ENCODE data around the gene FAR1. TPM values are rescaled to one million over a fixed set of nuclear protein-coding genes. Genes with fewer than 3 reads are reported as not detected.

The FAR1 gene
- total and polyA plus RNA-seq, 2 of the 4 experiments (the other 2 are of a cell fraction) = 35.3 to 119 TPM

- dilution Hi-C loops (cut with HindIII; ENCODE audit: low sequenced_read_pairs, unreplicated experiment) = no loop called here
These were observed 94.9 kb downstream of the FAR1 start for GRCh38 chr11:13763341-13763740.

More at GRCh38 chr11:13763341-13763740, 94.9 kb downstream of the FAR1 start:
- no peak overlapping the region for H2BK5ac ChIP-seq (ENCODE audit: low read depth, low read length, poor library complexity, severe bottlenecking)
- no peak overlapping the region for H3K18ac ChIP-seq (ENCODE audit: low read depth, low read length)
- H4K8ac ChIP-seq (ENCODE audit: low read depth in 2 of 2, low read length in 2 of 2) = no peak overlapping the region
- no peak overlapping the region for H3K14ac ChIP-seq (replicated peaks; ENCODE audit: low read depth, low read length)
- DNase-seq (no peak), ATAC-seq (ENCODE audit: low read depth) (no peak)
- in situ Hi-C loops (cut with MboI; ENCODE audit: low sequenced_read_pairs) = no loop called here
- H4K20me1 ChIP-seq (ENCODE audit: insufficient read depth, low read length) = no peaks in the 10 kb centered on the region; the same call in 1 of the 2 replicates
- ChIA-PET CTCF (no interaction called here), POLR2A (ENCODE audit: unreplicated experiment) (no interaction called here)
- H2BK15ac ChIP-seq (ENCODE audit: low read depth, low read length) = no peak overlapping the region
- H3K79me1 ChIP-seq (ENCODE audit: low read depth in 1 of 2, low read length in 2 of 2) = no peaks in the 10 kb centered on the region
- H3K27me3 ChIP-seq (ENCODE audit: control insufficient read depth, insufficient read depth, low read length) = no peaks in the 10 kb centered on the region
- H2BK120ac ChIP-seq (ENCODE audit: low read depth, low read length) = no peak overlapping the region
- H3K23ac ChIP-seq (ENCODE audit: low read depth, low read length) = no peak overlapping the region
- H2AFZ ChIP-seq (replicated peaks; ENCODE audit: low read length, poor library complexity) = no peak overlapping the region
- H2BK20ac ChIP-seq (ENCODE audit: low read depth, low read length) = no peak overlapping the region
- no peak overlapping the region for H4K91ac ChIP-seq (ENCODE audit: insufficient read depth, low read depth, low read length)
- no peak overlapping the region for H3K9ac ChIP-seq (ENCODE audit: low read depth, low read length)
- H3K36me3 ChIP-seq (ENCODE audit: control insufficient read depth, insufficient read depth, low read length) = no peaks in the 10 kb centered on the region
- intact Hi-C loops (cut with micrococcal nuclease) = no loop called here
- TF ChIP-seq RCOR1 (IDR thresholded peaks at IDR 0.05; ENCODE audit: insufficient replicate concordance, low read length) (no peak), USF2 (IDR thresholded peaks at IDR 0.05; ENCODE audit: low read depth, low read length) (no peak), CEBPB (IDR thresholded peaks at IDR 0.05; ENCODE audit: low read depth, low read length) (no peak)
- H3K4me3 ChIP-seq (ENCODE audit: insufficient read depth, low read depth, low read length) = no peak overlapping the region
- no CpG with 5 or more reads among the region's 3 CpGs for WGBS, 2 experiments (ENCODE audit: extremely low coverage in 2 of 2, insufficient read length in 1 of 2)
- H4K5ac ChIP-seq (ENCODE audit: low read depth, low read length) = no peak overlapping the region
- H3K4ac ChIP-seq (ENCODE audit: low read depth, low read length) = no peak overlapping the region
- no TSS peak for BruUV-seq (replicated peaks)
- H3K9me1 ChIP-seq (ENCODE audit: insufficient read depth, low read length) = peaks cover 3% of the 10 kb centered on the region; the same call in 1 of the 2 replicates
- H2AK9ac ChIP-seq (replicated peaks; ENCODE audit: low read depth, low read length, poor library complexity) = no peak overlapping the region
- no peak overlapping the region for H3K27ac ChIP-seq (ENCODE audit: insufficient read depth, low read length)
- no peaks in the 10 kb centered on the region for H3K9me3 ChIP-seq (ENCODE audit: control insufficient read depth, insufficient read depth, low read length)
- no peak overlapping the region for H3K56ac ChIP-seq (ENCODE audit: extremely low read depth, insufficient read depth, low read length)
- peaks cover 2% of the 10 kb centered on the region for H3K4me1 ChIP-seq (ENCODE audit: control insufficient read depth, insufficient read depth, low read length)
- no peak overlapping the region for H3K4me2 ChIP-seq (ENCODE audit: low read depth, low read length)
- H2AK5ac ChIP-seq (ENCODE audit: low read depth, low read length) = no peak overlapping the region
